Endothelial cell of umbilical vein (primary cell): ENCODE data around the gene SPEM2. TPM values are rescaled to one million over a fixed set of nuclear protein-coding genes. Genes with fewer than 3 reads are reported as not detected.

Experiments used
- BruUV-seq: library from RNA; stranded (reverse); fragments of 400-500 nt; replicated peaks from 2 replicates; lab custom pipeline; 2021; lab: Mats Ljungman, UMichigan
- CTCF ChIA-PET: fragments of 300-600, 350-600 bp; sonication (Branson Sonifier 250); formaldehyde crosslinking; loops from one replicate; lab custom pipeline; 2021; ENCODE audit warnings: antibody characterized with exemption, inconsistent platforms; lab: Charles Lee
- POLR2A ChIA-PET: fragments of 300-600, 350-600 bp; sonication (Branson Sonifier 250); formaldehyde crosslinking; loops from one replicate; lab custom pipeline; 2021; ENCODE audit warnings: antibody characterized with exemption, inconsistent platforms; lab: Charles Lee
- DNase-seq: peaks from one replicate; pipeline ENCODE4 v3.0.0-alpha.2; 2011; ENCODE audit warnings: low read depth, low spot score
- FAIRE-seq: peaks from 2 replicates; lab custom pipeline; 2011; peaks lifted over from hg19 to GRCh38; lab: Jason Lieb, UNC
- H2AFZ ChIP-seq: 2 replicates; pipeline ENCODE4 v1.6.0; 2012; ENCODE audit warnings: low read depth, low read length, control low read depth, inconsistent platforms
- H3K27ac ChIP-seq: 2 replicates; pipeline ENCODE4 v1.5.1; 2011; ENCODE audit warnings: low read depth, mild to moderate bottlenecking, control low read depth, low read length, moderate library complexity; ENCODE audit not compliant: insufficient read depth
- H3K27me3 ChIP-seq, 2 experiments: 2 replicates each; pipeline versions ENCODE4 v1.6.0 to v1.6.1; 2011; ENCODE audit warnings: low read length in 2 of 2, mixed read lengths in 1 of 2; ENCODE audit not compliant: control insufficient read depth in 2 of 2, insufficient read depth in 2 of 2
- H3K36me3 ChIP-seq, 2 experiments: 2 replicates in 1 of 2; 3 replicates in 1 of 2; pipeline ENCODE4 v1.5.1; 2011; ENCODE audit warnings: low read length in 2 of 2, mild to moderate bottlenecking in 1 of 2, moderate library complexity in 1 of 2; ENCODE audit not compliant: control insufficient read depth in 2 of 2, insufficient read depth in 2 of 2; ENCODE audit errors: extremely low read depth in 1 of 2
- H3K4me1 ChIP-seq: 3 replicates; pipeline ENCODE4 v1.5.1; 2011; ENCODE audit warnings: mild to moderate bottlenecking, low read length; ENCODE audit not compliant: control insufficient read depth, insufficient read depth; ENCODE audit errors: extremely low read depth
- H3K4me2 ChIP-seq: 2 replicates; pipeline ENCODE4 v1.6.1; 2011; ENCODE audit warnings: low read length, control low read depth, mixed read lengths; ENCODE audit not compliant: insufficient read depth
- H3K4me3 ChIP-seq, 3 experiments: fragments of 200-600 bp in 1 of 3; sonication (generic), shearing (Covaris generic) in 1 of 3; replicated peaks in 1 of 3; 2 replicates each; pipeline ENCODE4 v1.5.1; 2011 to 2016; ENCODE audit warnings: control low read depth in 3 of 3, low read length in 3 of 3, mild to moderate bottlenecking in 2 of 3, inconsistent platforms in 1 of 3, low read depth in 1 of 3, moderate library complexity in 1 of 3; ENCODE audit not compliant: insufficient read depth in 1 of 3
- H3K79me2 ChIP-seq: 2 replicates; pipeline ENCODE4 v1.6.0; 2012; ENCODE audit warnings: low read length, inconsistent platforms; ENCODE audit not compliant: control insufficient read depth, insufficient read depth
- H3K9ac ChIP-seq: replicated peaks from 2 replicates; pipeline ENCODE3; 2011; ENCODE audit warnings: low read length, control low read depth; ENCODE audit not compliant: insufficient read depth; ENCODE audit errors: extremely low read depth
- H3K9me1 ChIP-seq: replicated peaks from 3 replicates; pipeline ENCODE4 v1.6.0; 2011; ENCODE audit warnings: mild to moderate bottlenecking, low read length; ENCODE audit not compliant: control insufficient read depth, insufficient read depth; ENCODE audit errors: extremely low read depth
- H3K9me3 ChIP-seq: replicated peaks from 2 replicates; pipeline ENCODE4 v1.5.1; 2012; ENCODE audit warnings: low read length, inconsistent platforms; ENCODE audit not compliant: control insufficient read depth, insufficient read depth
- H4K20me1 ChIP-seq: replicated peaks from 2 replicates; pipeline ENCODE3; 2011; ENCODE audit warnings: mild to moderate bottlenecking, low read length; ENCODE audit not compliant: control insufficient read depth, insufficient read depth; ENCODE audit errors: extremely low read depth
- EZH2 ChIP-seq: IDR thresholded peaks from 2 replicates; pipeline ENCODE4 v1.6.1; 2012; ENCODE audit warnings: borderline replicate concordance, low read depth, mild to moderate bottlenecking, moderate library complexity, low read length, inconsistent platforms; ENCODE audit not compliant: severe bottlenecking
- FOS ChIP-seq: IDR thresholded peaks from 2 replicates; pipeline ENCODE4 v1.6.1; 2011; ENCODE audit warnings: mild to moderate bottlenecking, low read length, moderate library complexity, borderline replicate concordance; ENCODE audit not compliant: insufficient read depth
- dilution Hi-C: fragments of 300-500 bp; cut with MboI; formaldehyde crosslinking; loops from one replicate; pipeline ENCODE4 v1.15.0; 2019; ENCODE audit warnings: low sequenced_read_pairs; ENCODE audit not compliant: extremely low pct_ligation_motif_present
- intact Hi-C: fragments of 100-400 bp; cut with micrococcal nuclease; formaldehyde crosslinking; loops from one replicate; pipeline ENCODE4 v1.10.0; 2022
- polyA plus RNA-seq, 4 experiments: library from polyadenylated mRNA; depleted of rRNA in 3 of 4; stranded (reverse) in 3 of 4; unstranded in 1 of 4; fragments of >200 nt; gene quantifications; 2 replicates each; pipeline versions ENCODE4 v1.2.1 to v1.2.3, GENCODE V29; 2011 to 2012; ENCODE audit warnings: missing spikeins in 1 of 4
- total RNA-seq: library from RNA; stranded (reverse); gene quantifications from 2 replicates; pipeline ENCODE4 v1.2.3, GENCODE V29; 2021

SPEM2 gene
- total and polyA plus RNA-seq, 2 donors (not counting 3 experiments of a cell fraction or from before 2014, with no cell fraction given) = not detected

DNA sequence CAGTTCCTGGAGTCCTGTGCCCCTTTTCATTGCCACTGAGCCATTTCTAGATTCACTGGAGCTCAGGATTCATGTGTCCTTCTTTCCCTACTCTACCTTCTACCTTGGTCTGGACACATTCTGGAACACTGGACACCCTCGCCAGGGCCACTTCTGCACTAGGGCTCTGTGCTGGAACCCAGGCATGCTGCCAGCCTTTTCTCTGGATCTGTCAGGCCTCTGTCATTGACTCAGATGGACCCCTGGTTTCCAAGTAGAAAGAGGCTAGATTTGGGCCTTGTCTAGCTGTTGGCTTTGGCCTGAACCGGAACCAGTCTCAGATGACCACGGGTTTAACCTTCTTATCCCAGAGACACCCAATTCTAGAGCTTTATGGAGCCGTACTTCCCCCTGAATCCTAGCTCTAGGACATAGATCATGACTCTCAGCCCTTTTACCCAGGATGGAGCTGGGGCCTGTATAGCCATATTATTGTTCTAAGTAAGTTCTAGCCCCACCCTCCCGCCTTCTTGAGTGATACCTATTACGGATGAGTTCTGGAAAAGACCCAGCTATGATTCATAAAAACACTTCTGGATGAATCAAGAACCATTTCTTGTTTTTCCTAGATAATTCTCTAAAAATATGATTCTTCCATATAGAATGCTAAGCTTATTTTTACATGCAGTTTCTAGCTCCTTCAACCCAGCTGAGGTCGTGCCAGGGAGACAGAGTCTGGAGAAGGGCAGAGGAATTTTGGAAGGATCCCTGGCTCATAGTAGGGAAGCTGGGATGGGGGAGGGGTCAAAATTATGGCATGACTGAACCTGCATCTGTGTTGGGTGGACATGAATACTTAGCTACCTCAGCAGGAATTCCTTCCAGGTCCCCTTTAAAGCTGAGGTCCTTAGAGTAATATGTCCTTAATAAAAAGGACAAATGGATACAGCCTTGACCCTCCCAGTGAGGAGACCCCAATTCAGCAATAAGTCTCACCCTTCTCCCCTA is 18.4 kb downstream of the SPEM2 start:
- Histone ChIP-seq H4K20me1 (no peaks in the 10 kb centered on the region), H3K27ac (no peak overlapping the region), H3K36me3 (no peaks in the 10 kb centered on the region), H3K9me3 (no peaks in the 10 kb centered on the region), H3K27me3 (peaks cover 29 to 41% of the 10 kb centered on the region in 2 experiments), H3K9me1 (no peaks in the 10 kb centered on the region), H3K4me1 (peaks cover 20% of the 10 kb centered on the region), H2AFZ (no peak overlapping the region), H3K4me3 (no peak overlapping the region), H3K4me2 (no peak overlapping the region), H3K9ac (no peak overlapping the region), H3K79me2 (no peaks in the 10 kb centered on the region)
- dilution Hi-C loops = no loop called here
- no TSS peak for BruUV-seq
- POLR2A ChIA-PET = interaction anchor here (1.2 kb wide), 1 partner anchor 40 kb away, joined by 7 read pairs; the partner anchor contains the start of gene POLR2A
- CTCF ChIA-PET = interaction anchor here (0.9 to 4.1 kb wide), 10 partner anchors 7 to 398 kb away, joined by 3 to 30 read pairs (median 4); partner anchors contain the start of genes TMEM102 and TNFSF13
- FAIRE-seq = peak; percentile 54
- peak; percentile 14 for DNase-seq
- TF ChIP-seq FOS (peak; percentile 31), EZH2 (no peak)
- intact Hi-C loops = no loop called here
